Kidney capillary endothelial cell (primary cell): Measurements from ENCODE around the gene SS18L1.
"Not testable (repeated sequence)": the region's sequence is repeated elsewhere in the genome, so short reads cannot be mapped to it uniquely, and the experiment has no call there.

Source experiments
- DNase-seq: peaks from one replicate; pipeline ENCODE4 v3.0.0-alpha.2; 2018; ENCODE audit warnings: low spot score

Gene SS18L1

GRCh38 chr20:62137478-62138203 is 5.9 kb upstream of the SS18L1 start:
- no peak for DNase-seq

DNA sequence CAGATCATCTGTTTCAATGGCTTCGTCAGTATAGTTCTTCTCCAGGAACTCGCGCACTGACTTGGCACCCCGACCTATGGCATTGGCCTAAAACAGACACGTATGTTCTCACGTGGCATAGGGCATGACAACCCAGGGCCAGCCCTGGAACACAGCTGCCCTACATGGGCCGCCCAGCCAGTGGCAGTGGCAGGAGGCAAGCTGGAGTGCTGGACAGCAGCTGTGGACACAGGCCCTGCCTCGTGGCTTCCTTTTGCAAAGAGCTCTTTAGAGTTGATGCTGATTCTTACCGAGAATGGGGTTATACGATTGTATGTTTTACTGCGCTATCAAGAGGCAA is 5.4 kb upstream of the SS18L1 start:
- no peak for DNase-seq

DNA sequence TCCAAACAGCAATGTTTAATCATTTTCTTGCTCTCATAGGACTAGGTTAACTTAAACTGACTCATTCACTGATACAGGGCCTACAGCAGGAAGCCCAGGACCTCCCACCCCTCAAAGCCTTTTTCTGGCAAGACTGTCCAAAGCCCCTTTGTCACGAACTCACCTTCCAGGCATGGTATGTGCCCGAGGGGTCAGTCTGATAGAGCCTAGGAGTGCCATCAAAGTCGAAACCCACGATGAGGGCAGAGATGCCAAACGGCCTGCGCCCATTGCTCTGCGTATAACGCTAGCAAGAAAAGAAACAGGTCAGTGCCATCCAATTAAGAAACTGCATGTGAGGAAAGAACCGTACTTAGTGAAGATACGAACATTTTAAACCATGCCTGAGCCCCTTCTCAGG is 4.7 kb upstream of the SS18L1 start:
- DNase-seq = no peak

DNA sequence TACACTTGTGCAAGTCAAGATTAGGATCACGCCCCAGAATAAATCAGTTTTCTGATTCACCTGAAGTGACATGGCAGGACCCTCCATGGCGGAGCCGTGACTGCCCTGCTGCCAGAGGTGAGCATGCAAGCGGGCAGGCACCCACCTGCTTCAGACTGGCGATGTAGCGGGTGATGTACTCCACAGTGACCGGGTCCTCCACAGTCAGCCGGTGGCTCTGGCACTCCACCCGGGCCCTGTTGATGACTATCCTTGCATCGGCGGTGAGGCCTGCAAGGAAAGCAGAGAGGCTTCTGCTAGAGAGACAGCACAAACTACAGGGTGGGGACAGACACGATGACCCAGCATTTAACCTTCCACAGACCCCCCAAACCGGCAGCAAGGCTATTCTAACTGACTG is 3.9 kb upstream of the SS18L1 start:
- DNase-seq = no peak

GRCh38 chr20:62141043-62141396 is 2.5 kb upstream of the SS18L1 start:
- no peak for DNase-seq

DNA sequence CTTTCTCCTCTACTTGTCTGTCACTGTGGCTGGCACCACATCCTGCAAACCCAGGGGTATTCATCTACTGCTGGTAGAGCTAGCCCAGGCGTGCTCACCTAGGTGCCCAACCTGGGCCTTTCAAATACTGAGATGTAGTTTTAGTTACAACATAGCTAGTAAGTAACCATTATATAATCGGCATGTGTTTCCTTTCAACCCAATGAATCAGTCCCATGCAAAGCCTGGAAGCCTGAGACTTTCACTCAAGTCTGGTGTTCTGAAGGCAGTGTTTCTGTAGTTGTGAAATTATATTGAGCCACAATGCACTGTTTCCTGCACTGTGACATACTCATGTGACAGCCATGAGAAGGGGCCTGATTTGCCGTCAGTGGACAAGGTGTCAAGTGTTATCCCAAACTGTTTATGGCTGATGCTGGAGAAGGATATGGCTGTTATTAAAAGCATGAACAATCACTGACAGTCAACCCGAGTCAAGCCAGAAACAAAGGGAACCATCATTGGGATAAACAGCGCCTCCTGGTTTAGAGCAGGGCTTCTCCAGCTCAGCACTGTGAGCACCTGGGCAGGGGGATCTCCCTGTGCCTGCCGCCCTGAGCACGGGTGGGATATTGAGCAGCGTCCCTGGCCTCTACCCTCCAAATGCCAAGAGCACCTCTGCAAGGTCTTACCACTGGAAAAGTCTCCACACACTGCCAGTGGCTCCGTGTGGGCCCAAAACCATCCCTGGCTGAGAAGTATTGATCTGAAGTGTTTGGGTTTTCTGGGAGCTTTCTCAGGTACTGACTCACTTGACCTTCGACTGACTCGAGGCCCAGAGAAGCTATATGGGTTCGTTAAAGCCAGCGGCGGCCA is 1.9 kb upstream of the SS18L1 start:
- DNase-seq = no peak

DNA sequence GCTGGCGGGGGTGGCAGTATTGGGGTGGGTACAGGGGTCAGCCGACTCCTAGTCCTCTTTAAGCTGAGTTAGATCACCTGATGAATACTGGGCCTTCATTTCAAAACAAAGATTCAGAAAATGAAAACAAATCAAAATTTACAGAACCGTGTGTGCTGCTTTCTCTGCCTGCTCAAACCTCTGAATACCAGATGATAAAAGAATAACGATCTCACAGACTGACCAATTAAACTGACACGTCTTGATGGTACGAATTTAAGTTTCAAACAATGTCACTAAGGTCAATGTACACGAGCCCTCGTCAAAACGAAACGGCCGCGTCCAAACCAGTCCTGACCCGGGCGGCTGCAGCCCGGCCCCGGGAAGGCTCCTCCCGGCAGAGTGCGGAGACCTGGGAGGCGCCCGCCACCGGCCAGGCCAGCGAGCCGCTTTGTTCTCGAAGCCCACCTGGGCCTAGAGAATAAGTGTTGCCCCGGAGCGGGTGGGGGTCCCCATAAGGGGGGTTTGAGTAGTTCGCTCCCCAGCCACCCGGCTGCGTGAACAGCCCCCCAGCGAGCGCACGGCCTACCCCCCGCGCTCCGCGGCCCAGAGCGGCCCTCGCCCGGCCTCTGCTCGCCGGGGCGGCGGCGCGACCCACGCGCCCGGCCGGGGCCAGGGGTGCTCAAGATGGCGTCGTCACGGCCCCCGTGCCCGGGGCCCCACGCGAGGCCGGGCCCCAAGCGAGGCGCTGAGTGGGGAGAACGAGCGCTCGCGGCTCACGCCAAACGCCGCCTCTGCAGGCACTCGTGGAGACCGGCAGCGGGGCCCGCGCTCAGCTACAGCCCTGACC is 1.1 kb upstream of the SS18L1 start:
- DNase-seq = no peak

DNA sequence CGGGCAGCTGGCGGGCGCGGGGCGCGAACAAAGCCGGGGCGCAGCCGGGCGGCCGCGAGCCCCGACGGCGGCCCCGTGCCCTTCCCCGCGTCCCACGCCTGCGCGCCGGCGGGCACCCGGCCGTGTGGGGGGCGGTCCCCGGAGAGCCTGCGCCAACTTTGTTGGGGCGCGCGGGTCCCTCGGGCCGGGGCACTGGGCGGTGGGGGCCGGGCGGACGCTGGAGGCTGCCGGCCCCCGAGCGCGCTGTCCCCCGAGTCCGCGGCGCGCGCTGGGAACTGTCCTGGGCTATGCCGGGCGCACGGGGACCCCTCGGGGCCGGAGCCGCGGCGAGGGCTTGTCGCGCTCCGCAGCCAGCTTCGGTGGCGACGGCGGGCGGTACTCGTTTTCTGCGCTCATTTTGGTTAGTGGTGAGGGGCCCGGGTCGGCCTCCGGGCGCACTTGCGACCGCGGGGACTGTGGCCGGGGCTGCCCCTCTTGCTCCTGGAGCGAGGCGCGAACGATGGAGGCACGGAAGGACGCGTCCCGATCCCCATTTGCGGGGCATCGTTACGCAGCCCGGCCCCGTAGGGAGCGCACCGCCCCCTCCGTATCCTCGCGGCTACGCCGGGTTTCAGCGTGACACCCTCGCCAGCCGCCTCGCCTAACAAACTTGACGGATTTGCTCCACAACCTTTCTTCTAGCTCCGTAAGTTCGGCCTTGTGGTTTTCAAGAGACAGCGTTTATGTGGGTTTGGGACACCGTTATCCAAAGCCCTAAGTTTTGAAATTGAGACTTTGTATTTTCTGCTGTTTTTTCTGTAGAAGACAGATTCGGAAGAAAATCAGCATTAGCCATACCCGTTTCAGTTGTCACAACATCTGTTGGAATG is 622 bp downstream of the SS18L1 start:
- peak; percentile 49 for DNase-seq

GRCh38 chr20:62145688-62146018 is 2.1 kb downstream of the SS18L1 start:
- no peak for DNase-seq

DNA sequence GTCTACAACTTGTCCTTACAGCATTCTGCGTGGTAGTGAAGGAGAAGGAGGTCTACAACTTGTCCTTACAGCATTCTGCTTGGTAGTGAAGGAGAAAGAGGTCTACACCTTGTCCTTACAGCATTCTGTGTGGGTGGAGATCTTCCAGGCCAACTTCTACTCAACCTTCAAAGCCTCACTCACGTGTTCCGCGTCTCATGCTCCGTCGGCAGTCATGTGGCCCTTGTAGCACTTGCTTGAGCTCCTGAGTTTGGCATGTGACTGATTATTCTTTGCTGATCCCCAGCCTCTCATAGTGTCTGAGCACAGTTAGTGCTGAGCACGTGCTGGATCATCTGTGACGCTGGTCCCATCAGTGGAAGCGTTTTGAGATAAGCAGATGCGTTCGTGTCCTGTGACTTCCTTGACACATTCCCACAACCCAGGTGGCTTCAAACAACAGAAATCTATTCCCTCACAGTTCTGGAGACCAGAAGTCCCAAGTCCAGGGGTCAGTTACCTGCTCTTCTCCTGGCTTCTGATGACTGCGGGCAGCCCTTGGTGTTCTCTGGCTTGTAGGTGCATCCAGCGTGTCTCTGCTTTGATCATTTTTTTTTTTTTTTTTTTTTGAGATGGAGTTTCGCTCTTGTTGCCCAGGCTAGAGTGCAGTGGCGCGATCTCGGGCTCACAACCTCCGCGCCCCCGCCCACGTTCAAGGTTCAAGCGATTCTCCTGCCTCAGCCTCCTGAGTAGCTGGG is 2.6 kb downstream of the SS18L1 start:
- no peak for DNase-seq

DNA sequence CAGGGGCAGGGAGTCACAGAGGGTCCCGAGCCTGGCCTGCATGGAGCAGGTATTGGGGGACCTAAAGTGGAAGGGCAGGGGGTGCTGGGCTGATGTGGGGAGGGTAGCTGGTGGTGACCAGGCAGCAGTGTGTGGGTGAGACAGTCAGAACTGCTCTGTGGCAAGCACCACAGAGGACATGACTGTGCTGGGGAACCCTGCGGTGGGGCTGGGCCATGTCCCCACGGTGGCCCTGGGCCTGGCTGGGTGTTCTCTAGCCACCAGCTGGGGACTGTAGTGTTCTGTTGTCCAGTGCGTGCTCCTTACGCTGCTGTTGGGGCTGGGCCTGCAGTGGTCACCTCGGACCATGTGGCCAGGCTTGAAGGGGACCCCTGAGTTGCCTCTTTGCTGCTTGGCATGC is 3.6 kb downstream of the SS18L1 start:
- DNase-seq = no peak

DNA sequence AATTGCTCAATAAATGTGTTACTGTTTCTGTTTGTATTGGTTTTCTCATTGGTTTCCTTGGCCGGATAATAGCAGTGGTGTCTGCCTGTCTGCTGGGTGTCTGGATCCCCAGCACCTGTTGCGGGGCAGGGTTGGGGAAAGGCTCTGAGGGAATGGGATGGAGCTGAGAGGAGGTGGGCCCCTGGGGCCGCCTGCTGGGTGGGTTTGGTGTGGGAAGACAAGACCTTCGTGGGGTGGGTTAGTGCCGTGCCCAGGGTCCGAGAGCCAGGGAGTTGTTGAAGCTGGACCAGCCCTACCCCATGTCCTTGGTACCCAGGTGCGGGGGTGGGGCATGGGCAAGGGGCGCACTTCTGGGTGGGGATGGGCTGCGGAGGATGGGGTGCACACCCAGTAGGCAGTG is 4.0 kb downstream of the SS18L1 start:
- DNase-seq = no peak

DNA sequence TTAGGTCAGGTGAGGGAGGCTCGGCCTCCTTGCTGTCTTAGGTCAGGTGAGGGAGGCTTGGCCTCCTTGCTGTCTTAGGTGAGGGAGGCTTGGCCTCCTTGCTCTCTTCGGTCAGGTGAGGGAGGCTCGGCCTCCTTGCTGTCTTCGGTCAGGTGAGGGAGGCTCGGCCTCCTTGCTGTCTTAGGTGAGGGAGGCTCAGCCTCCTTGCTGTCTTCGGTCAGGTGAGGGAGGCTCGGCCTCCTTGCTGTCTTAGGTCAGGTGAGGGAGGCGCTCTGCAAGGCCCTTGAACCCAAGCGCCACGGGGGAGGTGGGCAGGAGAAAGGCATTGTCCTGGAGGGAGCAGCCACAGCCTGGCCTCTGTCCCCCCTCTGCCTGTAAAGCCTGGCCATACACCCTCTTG is 4.8 kb downstream of the SS18L1 start:
- not testable (repeated sequence) for DNase-seq

- no peak for DNase-seq
These were observed 5.3 kb downstream of the SS18L1 start for GRCh38 chr20:62148908-62149314.

- DNase-seq = no peak
These were observed 6.2 kb downstream of the SS18L1 start for GRCh38 chr20:62149532-62150309.

DNA sequence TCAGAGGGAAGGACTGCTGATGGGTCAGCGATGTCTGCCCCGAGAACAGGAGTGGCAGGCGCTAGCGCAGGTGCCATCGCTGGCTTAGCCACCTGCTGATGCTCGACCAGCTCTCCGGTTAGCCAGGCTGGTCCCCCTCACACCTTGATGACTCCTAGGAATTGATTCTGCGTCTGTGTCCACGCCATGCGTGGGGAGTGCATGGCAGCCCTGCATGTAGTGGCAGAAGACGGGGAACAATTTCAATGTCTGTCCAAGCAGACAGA is 6.7 kb downstream of the SS18L1 start:
- no peak for DNase-seq

DNA sequence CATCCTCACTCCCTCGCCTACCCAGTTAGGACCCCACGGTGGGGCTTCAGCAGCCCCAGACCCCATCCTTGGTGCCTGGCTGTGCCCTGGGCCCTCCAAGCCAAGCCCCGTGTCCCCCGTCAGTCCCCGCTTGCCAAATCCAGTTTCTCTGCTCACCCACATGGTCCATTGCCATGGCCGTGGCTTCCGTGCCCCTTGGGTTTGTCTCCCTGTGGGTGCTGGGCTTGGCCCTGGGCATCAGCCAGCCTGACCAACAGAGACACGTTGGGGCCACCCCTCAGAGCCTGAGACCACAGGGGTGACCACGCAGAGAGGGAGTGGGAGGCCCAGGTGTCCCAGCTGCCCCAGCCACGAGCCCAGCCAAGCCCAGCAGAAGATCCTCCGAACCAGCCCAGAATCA is 7.7 kb downstream of the SS18L1 start:
- no peak for DNase-seq

DNA sequence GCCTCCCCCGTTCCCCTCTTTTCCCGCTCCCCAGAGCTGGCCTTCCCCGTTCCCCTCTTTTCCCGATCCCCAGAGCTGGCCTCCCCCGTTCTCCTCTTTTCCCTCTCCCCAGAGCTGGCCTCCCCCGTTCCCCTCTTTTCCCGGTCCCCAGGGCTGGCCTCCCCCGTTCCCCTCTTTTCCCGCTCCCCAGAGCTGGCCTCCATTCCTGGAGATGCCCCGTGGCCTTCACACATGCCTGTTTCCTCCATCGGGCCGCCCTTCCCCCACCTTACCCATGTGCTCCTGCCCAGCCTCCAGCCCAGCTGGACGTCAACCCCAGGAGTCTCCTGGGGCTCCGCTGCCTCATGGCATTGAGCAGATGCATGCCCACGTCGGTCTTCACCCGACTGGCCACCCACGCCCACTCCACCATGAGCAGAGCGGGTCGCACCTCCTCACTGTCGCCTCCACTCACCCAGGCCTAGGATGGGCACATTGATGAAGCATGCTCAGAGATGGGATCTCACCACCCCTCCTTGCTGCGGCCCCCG is 8.3 kb downstream of the SS18L1 start:
- DNase-seq = no peak

DNA sequence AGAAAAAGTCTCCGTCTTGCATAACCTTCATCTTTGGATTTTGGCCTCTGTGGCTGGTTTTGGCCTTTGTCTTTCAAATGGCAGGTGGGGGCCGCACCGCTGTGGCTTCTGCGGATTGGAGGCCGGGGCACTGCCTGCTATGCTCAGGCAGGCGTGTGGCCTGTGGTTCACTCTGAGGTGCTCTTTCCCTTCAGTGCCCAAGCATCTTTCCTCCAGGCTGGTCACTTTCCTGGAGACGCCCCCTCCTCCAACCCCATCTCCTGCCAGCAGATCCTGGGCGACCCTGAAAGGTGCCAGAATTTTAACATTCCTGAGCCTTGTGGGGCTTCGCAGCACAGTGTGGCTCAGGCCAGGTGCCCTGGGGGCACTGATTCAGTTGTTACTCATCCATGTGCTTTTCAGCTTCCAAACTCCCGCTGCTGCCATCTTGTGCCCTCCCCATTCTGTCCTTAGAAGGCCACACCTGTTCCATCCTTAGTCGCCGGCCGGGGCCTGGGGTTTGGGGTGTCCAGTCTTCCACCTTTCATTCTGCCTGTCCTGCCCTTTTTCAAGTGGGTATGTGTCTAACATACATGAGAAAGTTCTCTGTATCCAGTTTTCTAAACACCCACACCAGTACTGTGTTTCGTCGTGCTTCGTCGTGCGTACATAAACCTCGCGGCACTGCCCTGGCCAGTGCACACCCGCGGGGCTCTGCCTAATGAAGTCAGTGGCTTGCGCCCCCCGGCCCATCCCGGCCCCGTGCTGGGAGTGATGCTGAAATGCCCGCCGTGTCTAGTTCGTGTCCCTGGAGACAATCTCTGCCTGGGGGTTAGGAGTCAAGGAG is 12.1 kb downstream of the SS18L1 start:
- DNase-seq = no peak

DNA sequence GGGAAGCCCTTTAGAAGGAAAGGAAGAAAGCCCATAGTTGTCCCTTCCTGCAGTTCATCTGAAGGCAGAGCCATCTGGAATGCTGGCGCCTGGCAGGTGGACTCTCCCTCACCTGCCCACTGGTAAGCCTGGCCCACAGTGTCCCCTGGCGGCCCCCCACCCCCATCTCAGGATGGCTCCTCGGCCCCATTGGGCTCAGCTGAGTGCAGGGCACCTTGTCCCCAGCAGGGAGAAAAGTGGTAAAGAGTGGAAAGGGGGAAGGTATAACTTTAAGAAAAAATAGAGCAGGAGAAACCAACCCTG is 12.6 kb downstream of the SS18L1 start:
- no peak for DNase-seq
